Spleen (tissue), 7 donors: ENCODE results near the gene ATP10A.

Experiments used
- CTCF ChIP-seq, 11 experiments: fragments of 200-600 bp in 7 of 11; fragments of 450-650 bp in 4 of 11; sonication (generic) in 4 of 11; IDR thresholded peaks in 8 of 11; conservative IDR thresholded peaks in 3 of 11; 1 replicate in 7 of 11; 2 replicates in 4 of 11; pipeline versions ENCODE4 v1.4.0 to v1.8.0; 2016 to 2021; ENCODE audit warnings: antibody characterized with exemption in 11 of 11, inconsistent platforms in 4 of 11, mild to moderate bottlenecking in 1 of 11
- POLR2A ChIP-seq, 3 donors: fragments of 450-650 bp; IDR thresholded peaks; one replicate each; pipeline ENCODE4 v1.5.1; 2017; ENCODE audit warnings: antibody characterized with exemption in 3 of 3, mild to moderate bottlenecking in 1 of 3
- donor health status: DM: no; HTN: no; CAD: no; lungs with moderate emphysema.
- donor health status: DM: no; HTN: no; CAD: no.
- donor health status: DM: no; HTN: no; CAD: no.

GRCh38 chr15:25771338-25771706, 91.8 kb downstream of the ATP10A start:
- TF ChIP-seq CTCF (IDR thresholded peaks at IDR 0.05 in 8 of 11, conservative IDR thresholded peaks at IDR 0.05 in 3 of 11) (no peak), POLR2A (IDR thresholded peaks at IDR 0.05) (no peak)
